Gastrocnemius medialis (tissue), 4 donors: ENCODE results near the gene WSCD1. TPM values are rescaled to one million over a fixed set of nuclear protein-coding genes. Genes with fewer than 3 reads are reported as not detected.

ENCODE experiments used
- ATAC-seq, 2 donors: fragments of 150-250 bp; one replicate each; pipeline ENCODE4 v1.9.1; 2016
- DNase-seq, 2 donors: peaks; one replicate each; pipeline ENCODE4 v3.0.0-alpha.2; 2019
- H3K27ac ChIP-seq, 4 donors: fragments of 200-600 bp; sonication (generic); 1 replicate in 1 of 4; 2 replicates in 3 of 4; pipeline ENCODE4 v1.5.1; 2016 to 2018; ENCODE audit warnings: mild to moderate bottlenecking in 2 of 4, moderate library complexity in 1 of 4
- H3K27me3 ChIP-seq, 3 donors: fragments of 200-600 bp; sonication (generic) in 2 of 3; 1 replicate in 1 of 3; 2 replicates in 2 of 3; pipeline versions ENCODE4 v1.5.1 to v1.6.0; 2016 to 2019; ENCODE audit warnings: mild to moderate bottlenecking in 1 of 3, moderate library complexity in 1 of 3
- H3K36me3 ChIP-seq, 2 donors: fragments of 200-600 bp; sonication (generic) in 1 of 2; one replicate each; pipeline ENCODE4 v1.5.1; 2017 to 2018
- H3K4me1 ChIP-seq, 2 donors: fragments of 200-600 bp; sonication (generic) in 1 of 2; one replicate each; pipeline ENCODE4 v1.5.1; 2016 to 2017; ENCODE audit warnings: mild to moderate bottlenecking in 2 of 2
- H3K4me3 ChIP-seq, 4 donors: fragments of 200-600 bp; sonication (generic) in 3 of 4; 1 replicate in 1 of 4; 2 replicates in 3 of 4; pipeline ENCODE4 v1.5.1; 2016 to 2019; ENCODE audit warnings: mild to moderate bottlenecking in 2 of 4
- H3K9me3 ChIP-seq, 3 donors: fragments of 200-600 bp; sonication (generic) in 2 of 3; 1 replicate in 1 of 3; 2 replicates in 2 of 3; pipeline ENCODE4 v1.5.1; 2016 to 2019
- POLR2A ChIP-seq, 2 donors: fragments of 450-650 bp; IDR thresholded peaks; one replicate each; pipeline ENCODE4 v1.6.1; 2017; ENCODE audit warnings: antibody characterized with exemption in 2 of 2, mild to moderate bottlenecking in 2 of 2, moderate library complexity in 2 of 2
- in situ Hi-C, 4 donors: fragments of 200-750 bp; cut with MboI; loops; one replicate each; pipeline versions ENCODE4 v1.15.0 to v1.8.0; 2017; ENCODE audit warnings: low sequenced_read_pairs in 4 of 4
- intact Hi-C: fragments of 100-400 bp; cut with DNase I; formaldehyde crosslinking; loops from one replicate; pipeline ENCODE4 v1.15.1; 2023; ENCODE audit warnings: low total_unique reads
- total RNA-seq, 4 donors: library from RNA; depleted of rRNA; stranded (reverse); fragments of >200 nt; gene quantifications; one replicate each; pipeline versions ENCODE4 v1.1.0 to v1.2.3, GENCODE V29; 2016
- TF ChIP-seq, protein P1 (sequence below), 5 experiments: fragments of 450-650 bp in 3 of 5; fragments of 200-600 bp in 2 of 5; sonication (generic) in 2 of 5; IDR thresholded peaks in 4 of 5; conservative IDR thresholded peaks in 1 of 5; 1 replicate in 4 of 5; 2 replicates in 1 of 5; pipeline ENCODE4 v1.5.1; 2016 to 2019; ENCODE audit warnings: antibody characterized with exemption in 5 of 5, mild to moderate bottlenecking in 3 of 5, moderate library complexity in 3 of 5

WSCD1 gene
- total RNA-seq, 4 donors from 2014 or later, result 2.7 to 15.3 (median 5.9) TPM

DNA sequence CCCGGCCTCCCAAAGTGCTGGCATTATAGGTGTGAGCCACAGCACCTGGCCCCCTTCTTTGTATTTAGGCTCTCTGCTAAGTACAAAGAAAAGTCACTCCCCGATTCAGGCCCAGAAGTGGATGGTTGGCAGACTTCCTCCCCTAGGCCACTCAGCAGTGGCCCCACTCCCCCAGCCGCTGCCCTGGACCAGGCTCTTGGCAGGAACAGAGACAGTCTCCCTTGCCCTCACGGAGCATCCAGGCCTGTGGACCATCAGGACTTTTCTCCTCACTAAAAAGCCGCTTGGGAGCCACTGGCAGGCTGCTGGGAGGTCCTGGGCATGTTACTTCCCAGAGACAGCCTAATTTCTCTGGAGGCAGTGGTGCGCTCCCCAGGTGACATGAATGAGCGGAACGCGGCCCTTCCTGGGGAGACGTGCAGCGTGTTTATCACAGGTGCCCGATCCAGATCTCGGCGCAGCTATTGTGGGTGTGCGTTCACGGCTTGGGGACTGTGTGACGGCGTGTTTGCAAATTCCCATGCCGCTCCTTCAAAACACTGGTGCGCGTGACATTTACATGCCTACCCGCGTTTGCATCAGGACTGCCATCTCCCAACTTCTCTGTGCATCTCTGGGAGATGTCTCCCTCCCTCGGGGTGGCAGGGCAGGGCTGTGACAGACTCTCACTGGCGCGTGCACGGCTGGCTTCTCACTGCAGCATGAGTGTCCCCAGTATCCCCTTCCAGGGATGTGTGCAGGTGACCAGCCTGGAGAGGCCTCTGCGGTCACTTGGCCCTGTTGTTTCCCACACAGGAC, 16.6 kb downstream of the WSCD1 start:
- in situ Hi-C loops, result no loop called here
- H3K27me3 ChIP-seq, result no peaks in the 10 kb centered on the region

DNA sequence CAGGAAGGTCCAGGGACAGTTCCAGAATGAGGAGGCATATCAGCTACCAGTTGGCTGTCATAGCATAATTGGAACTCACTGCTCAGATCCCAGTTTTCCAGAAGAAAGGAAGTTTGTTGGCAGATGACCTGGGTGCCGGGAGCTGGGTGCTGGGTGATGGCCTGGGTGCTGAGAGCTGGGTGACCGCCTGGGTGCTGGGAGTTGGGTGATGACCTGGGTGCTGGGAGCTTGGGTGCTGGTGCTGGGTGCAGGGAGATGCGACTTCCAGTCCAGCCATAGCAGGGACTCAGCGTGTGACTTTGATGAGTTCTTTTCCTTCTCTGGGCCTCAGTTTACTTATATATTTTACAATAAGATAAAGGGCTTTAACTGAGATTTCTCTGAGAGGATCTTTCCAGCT, 18.0 kb downstream of the WSCD1 start:
- no peak overlapping the region for H3K27ac ChIP-seq
- TF ChIP-seq, protein P1, sequence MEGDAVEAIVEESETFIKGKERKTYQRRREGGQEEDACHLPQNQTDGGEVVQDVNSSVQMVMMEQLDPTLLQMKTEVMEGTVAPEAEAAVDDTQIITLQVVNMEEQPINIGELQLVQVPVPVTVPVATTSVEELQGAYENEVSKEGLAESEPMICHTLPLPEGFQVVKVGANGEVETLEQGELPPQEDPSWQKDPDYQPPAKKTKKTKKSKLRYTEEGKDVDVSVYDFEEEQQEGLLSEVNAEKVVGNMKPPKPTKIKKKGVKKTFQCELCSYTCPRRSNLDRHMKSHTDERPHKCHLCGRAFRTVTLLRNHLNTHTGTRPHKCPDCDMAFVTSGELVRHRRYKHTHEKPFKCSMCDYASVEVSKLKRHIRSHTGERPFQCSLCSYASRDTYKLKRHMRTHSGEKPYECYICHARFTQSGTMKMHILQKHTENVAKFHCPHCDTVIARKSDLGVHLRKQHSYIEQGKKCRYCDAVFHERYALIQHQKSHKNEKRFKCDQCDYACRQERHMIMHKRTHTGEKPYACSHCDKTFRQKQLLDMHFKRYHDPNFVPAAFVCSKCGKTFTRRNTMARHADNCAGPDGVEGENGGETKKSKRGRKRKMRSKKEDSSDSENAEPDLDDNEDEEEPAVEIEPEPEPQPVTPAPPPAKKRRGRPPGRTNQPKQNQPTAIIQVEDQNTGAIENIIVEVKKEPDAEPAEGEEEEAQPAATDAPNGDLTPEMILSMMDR (IDR thresholded peaks at IDR 0.05 in 4 of 5, conservative IDR thresholded peaks at IDR 0.05 in 1 of 5), result no peak
- no peak for TF ChIP-seq POLR2A (IDR thresholded peaks at IDR 0.05)

More for the DNA sequence above, 16.6 kb downstream of the WSCD1 start:
- H3K36me3 ChIP-seq, result no peaks in the 10 kb centered on the region
- TF ChIP-seq, protein P1 (IDR thresholded peaks at IDR 0.05 in 4 of 5, conservative IDR thresholded peaks at IDR 0.05 in 1 of 5), result no peak
- no peak for TF ChIP-seq POLR2A (IDR thresholded peaks at IDR 0.05)
- no peak overlapping the region for H3K4me3 ChIP-seq
- no peak overlapping the region for H3K27ac ChIP-seq
- no peaks in the 10 kb centered on the region for H3K9me3 ChIP-seq
- peaks cover 48 to 63% of the 10 kb centered on the region in 2 donors for H3K4me1 ChIP-seq
- intact Hi-C loops, result no loop called here
- ATAC-seq (no peak), DNase-seq (no peak)

DNA sequence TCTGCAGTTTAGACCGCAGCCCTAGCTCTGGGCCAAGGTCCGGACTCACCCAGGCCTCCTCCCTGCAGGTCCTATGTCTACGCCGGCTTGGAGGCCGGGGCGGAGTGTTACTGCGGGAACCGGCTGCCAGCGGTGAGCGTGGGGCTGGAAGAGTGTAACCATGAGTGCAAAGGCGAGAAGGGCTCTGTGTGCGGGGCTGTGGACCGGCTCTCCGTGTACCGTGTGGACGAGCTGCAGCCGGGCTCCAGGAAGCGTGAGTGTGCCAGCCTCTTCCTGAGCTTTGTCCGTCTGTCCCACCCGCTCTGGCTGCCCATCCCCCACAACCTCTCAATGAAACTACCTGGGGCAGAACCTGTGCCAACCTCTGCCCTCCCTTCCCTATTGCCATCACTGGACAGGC, 20.1 kb downstream of the WSCD1 start:
- in situ Hi-C loops (no loop called here), intact Hi-C loops (no loop called here)
- DNase-seq (peak in 1 of 2 donors; percentile 17), ATAC-seq (no peak)
- no peak for TF ChIP-seq POLR2A (IDR thresholded peaks at IDR 0.05)
- TF ChIP-seq, protein P1 (IDR thresholded peaks at IDR 0.05 in 4 of 5, conservative IDR thresholded peaks at IDR 0.05 in 1 of 5), result no peak
- peaks cover 41 to 47% of the 10 kb centered on the region in 2 donors for H3K4me1 ChIP-seq
- no peaks in the 10 kb centered on the region for H3K36me3 ChIP-seq
- H3K4me3 ChIP-seq, result no peak overlapping the region
- H3K27ac ChIP-seq, result peak overlapping the region; percentile 44 to 61 (median 48)
- no peaks in the 10 kb centered on the region for H3K27me3 ChIP-seq
- H3K9me3 ChIP-seq, result no peaks in the 10 kb centered on the region

More for the DNA sequence above, 18.0 kb downstream of the WSCD1 start:
- in situ Hi-C loops (no loop called here), intact Hi-C loops (no loop called here)
- H3K4me3 ChIP-seq, result no peak overlapping the region
- H3K4me1 ChIP-seq, result peaks cover 50 to 58% of the 10 kb centered on the region in 2 donors
- no peaks in the 10 kb centered on the region for H3K27me3 ChIP-seq
- no peaks in the 10 kb centered on the region for H3K9me3 ChIP-seq
- H3K36me3 ChIP-seq, result no peaks in the 10 kb centered on the region
- ATAC-seq, result no peak
- no peak for DNase-seq

DNA sequence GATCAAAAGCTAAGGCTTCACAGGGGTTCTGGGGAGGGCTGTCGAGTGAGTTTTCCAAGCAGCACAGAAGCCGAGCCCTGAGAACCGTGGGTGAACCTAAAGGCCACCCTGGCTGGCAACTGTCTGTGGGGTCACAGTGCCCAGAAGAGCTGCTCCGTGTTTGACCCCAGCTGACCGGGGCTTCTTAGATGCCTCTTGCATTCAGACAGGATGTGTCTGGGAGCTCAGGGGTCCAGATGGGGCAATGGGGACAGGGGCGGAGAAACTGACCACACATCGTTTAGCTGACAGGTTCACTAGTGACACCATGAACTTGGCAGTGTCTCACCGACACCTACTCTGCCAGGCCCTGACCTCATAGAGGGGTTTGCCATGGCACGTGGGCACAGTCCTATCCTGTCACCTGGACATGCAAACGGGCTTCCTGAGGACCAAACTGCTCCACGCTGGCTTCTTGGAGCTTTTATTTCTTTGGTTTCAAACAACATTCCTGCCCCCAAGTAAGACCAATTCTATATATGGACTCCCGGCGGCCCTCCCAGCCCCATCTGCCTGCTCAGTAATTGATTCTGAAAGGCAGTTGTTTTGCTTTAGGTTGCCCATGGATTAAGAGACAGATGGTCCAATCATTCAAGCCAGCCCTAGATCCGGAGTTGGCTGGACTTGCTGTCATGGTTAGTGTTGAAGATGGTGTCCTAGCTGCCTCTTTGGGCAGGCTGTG, 22.2 kb downstream of the WSCD1 start:
- Histone ChIP-seq H3K27ac (peak overlapping the region in 1 of 4 donors; percentile 64), H3K4me3 (no peak overlapping the region), H3K36me3 (no peaks in the 10 kb centered on the region), H3K9me3 (no peaks in the 10 kb centered on the region), H3K27me3 (no peaks in the 10 kb centered on the region), H3K4me1 (peaks cover 33 to 46% of the 10 kb centered on the region in 2 donors)
- TF ChIP-seq, protein P1 (IDR thresholded peaks at IDR 0.05 in 4 of 5, conservative IDR thresholded peaks at IDR 0.05 in 1 of 5), result no peak
- TF ChIP-seq POLR2A (IDR thresholded peaks at IDR 0.05), result no peak
- ATAC-seq (peak in 1 of 2 donors; percentile 31), DNase-seq (peak in 1 of 2 donors; percentile 39)
- in situ Hi-C loops, result no loop called here
- intact Hi-C loops, result no loop called here
